GM21526 (cell line): Measurements from ENCODE around the gene MAN1A2.

ENCODE experiments used
- ATAC-seq: cut with Tn5 transposase; IDR thresholded peaks from one replicate; pipeline ENCODE4 v1.9.1; 2021; ENCODE audit warnings: moderate library complexity; ENCODE audit not compliant: unreplicated experiment, low FRiP score

The MAN1A2 gene

GRCh38 chr1:117572546-117572945 lies 205.3 kb downstream of the MAN1A2 start:
- no peak for ATAC-seq

GRCh38 chr1:117573386-117574023 lies 206.3 kb downstream of the MAN1A2 start:
- no peak for ATAC-seq

GRCh38 chr1:117574161-117574835 lies 207.0 kb downstream of the MAN1A2 start:
- no peak for ATAC-seq

GRCh38 chr1:117575586-117576225 lies 208.5 kb downstream of the MAN1A2 start:
- ATAC-seq = no peak

GRCh38 chr1:117576236-117576635 lies 209.0 kb downstream of the MAN1A2 start:
- no peak for ATAC-seq

- no peak for ATAC-seq
Observed at GRCh38 chr1:117577191-117577885, 210.1 kb downstream of the MAN1A2 start.

GRCh38 chr1:117578466-117578865 lies 211.2 kb downstream of the MAN1A2 start:
- ATAC-seq = no peak
